DND-41 (cell line): Measurements from ENCODE around the gene KLK2.

Experiments used
- CTCF ChIP-seq: IDR thresholded peaks from 2 replicates; pipeline ENCODE4 v1.5.1; 2012; ENCODE audit warnings: borderline replicate concordance, low read length, moderate library complexity, mild to moderate bottlenecking; ENCODE audit not compliant: poor library complexity, severe bottlenecking; ENCODE audit errors: extremely low read depth
- EZH2 ChIP-seq: IDR thresholded peaks from 3 replicates; pipeline ENCODE4 v1.6.1; 2012; ENCODE audit warnings: borderline replicate concordance, low read depth, mild to moderate bottlenecking, moderate library complexity, low read length, inconsistent platforms; ENCODE audit not compliant: severe bottlenecking

- no peak for TF ChIP-seq CTCF
- TF ChIP-seq EZH2, result no peak
Observed at GRCh38 chr19:50926144-50926543, 52.9 kb downstream of the KLK2 start.
